Ovary (tissue), 3 donors: Measurements from ENCODE around the gene THBD.

ENCODE experiments used
- CTCF ChIP-seq, 3 donors: fragments of 450-650 bp in 2 of 3; fragments of 200-600 bp in 1 of 3; IDR thresholded peaks; one replicate each; pipeline versions ENCODE4 v1.5.1 to v1.8.0; 2016 to 2022; ENCODE audit warnings: antibody characterized with exemption in 3 of 3, mild to moderate bottlenecking in 1 of 3
- EP300 ChIP-seq: sonication (generic); formaldehyde crosslinking; IDR thresholded peaks from one replicate; pipeline ENCODE4 v1.6.1; 2017; ENCODE audit warnings: antibody characterized with exemption
- POLR2A ChIP-seq: fragments of 450-650 bp; IDR thresholded peaks from one replicate; pipeline ENCODE4 v1.6.1; 2017; ENCODE audit warnings: antibody characterized with exemption, mild to moderate bottlenecking, moderate library complexity
- donor health status: DM: no; HTN: no; CAD: no.

GRCh38 chr20:23018941-23019340 lies 30.5 kb downstream of the THBD start:
- TF ChIP-seq POLR2A (no peak), CTCF (IDR thresholded peaks at IDR 0.05) (no peak), EP300 (no peak)
